NCI-H1092 treated with DMSO at 0.1 percent for 48 hours (cell line): ENCODE measurements around the gene NR1H3.

Experiments
- DNase-seq: peaks from one replicate; lab custom pipeline; 2025; lab: John Stamatoyannopoulos, UW

Gene NR1H3

GRCh38 chr11:47244448-47245350 is 13.1 kb upstream of the NR1H3 start:
- no peak for DNase-seq

GRCh38 chr11:47245611-47246357 is 12.0 kb upstream of the NR1H3 start:
- DNase-seq, result no peak

GRCh38 chr11:47247502-47247901 is 10.3 kb upstream of the NR1H3 start:
- no peak for DNase-seq

GRCh38 chr11:47248304-47248663 is 9.5 kb upstream of the NR1H3 start:
- no peak for DNase-seq

GRCh38 chr11:47248664-47249377 is 9.0 kb upstream of the NR1H3 start, which contains the start of gene ACP2:
ACP2 (minus strand) TSS chr11:47248814; CDS start chr11:47248789, 25 bp downstream.
- peak; percentile 95 for DNase-seq

GRCh38 chr11:47249378-47249715 is 8.4 kb upstream of the NR1H3 start:
- DNase-seq, result no peak

GRCh38 chr11:47251751-47252150 is 6.0 kb upstream of the NR1H3 start:
- DNase-seq, result no peak

GRCh38 chr11:47253660-47254059 is 4.1 kb upstream of the NR1H3 start:
- DNase-seq, result no peak

GRCh38 chr11:47254386-47254785 is 3.4 kb upstream of the NR1H3 start:
- no peak for DNase-seq

GRCh38 chr11:47256374-47256773 is 1.4 kb upstream of the NR1H3 start:
- no peak for DNase-seq

- DNase-seq, result no peak
Measured at GRCh38 chr11:47257177-47257516, 649 bp upstream of the NR1H3 start.

- no peak for DNase-seq
Measured at GRCh38 chr11:47258317-47258902, 614 bp downstream of the NR1H3 start.

- no peak for DNase-seq
Measured at GRCh38 chr11:47259232-47259977, 1.6 kb downstream of the NR1H3 start.

GRCh38 chr11:47260366-47260765 is 2.6 kb downstream of the NR1H3 start:
- DNase-seq, result no peak

GRCh38 chr11:47261291-47261800 is 3.5 kb downstream of the NR1H3 start:
- DNase-seq, result no peak

- no peak for DNase-seq
Measured at GRCh38 chr11:47264119-47264518, 6.3 kb downstream of the NR1H3 start.

GRCh38 chr11:47264521-47264920 is 6.7 kb downstream of the NR1H3 start:
- DNase-seq, result no peak

- DNase-seq, result no peak
Measured at GRCh38 chr11:47267876-47268275, 10.1 kb downstream of the NR1H3 start.

GRCh38 chr11:47268448-47269001 is 10.7 kb downstream of the NR1H3 start:
- DNase-seq, result no peak

- peak; percentile 97 for DNase-seq
Measured at GRCh38 chr11:47269002-47269828, 11.4 kb downstream of the NR1H3 start.
